Measurements from ENCODE around the gene TMEM219.

DNA sequence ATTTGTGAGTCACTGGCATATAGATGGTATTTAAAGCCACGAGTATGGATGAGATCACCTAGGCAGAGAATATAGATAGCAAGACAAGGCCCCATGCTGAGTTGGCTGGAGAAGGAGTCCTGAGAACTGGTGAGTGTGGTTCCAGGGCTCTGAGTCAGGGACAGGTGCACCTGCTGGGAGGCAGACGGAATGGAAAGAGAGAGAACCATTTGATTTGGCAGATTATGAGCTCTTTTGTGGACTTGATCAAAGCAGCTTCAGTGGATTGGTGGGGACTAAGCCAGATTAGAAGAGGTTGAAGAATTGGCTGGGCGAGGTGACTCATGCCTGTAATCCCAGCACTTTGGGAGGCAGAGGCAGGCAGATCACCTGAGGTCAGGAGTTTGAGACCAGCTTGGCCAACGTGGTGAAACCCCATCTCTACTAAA, 56.9 kb downstream of the TMEM219 start:
- TF ChIP-seq, protein P1, sequence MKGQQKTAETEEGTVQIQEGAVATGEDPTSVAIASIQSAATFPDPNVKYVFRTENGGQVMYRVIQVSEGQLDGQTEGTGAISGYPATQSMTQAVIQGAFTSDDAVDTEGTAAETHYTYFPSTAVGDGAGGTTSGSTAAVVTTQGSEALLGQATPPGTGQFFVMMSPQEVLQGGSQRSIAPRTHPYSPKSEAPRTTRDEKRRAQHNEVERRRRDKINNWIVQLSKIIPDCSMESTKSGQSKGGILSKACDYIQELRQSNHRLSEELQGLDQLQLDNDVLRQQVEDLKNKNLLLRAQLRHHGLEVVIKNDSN (CRISPR knock-in tag; IDR thresholded peaks at IDR 0.05), result no peak
- TF ChIP-seq ZNF143 (CRISPR knock-in tag; IDR thresholded peaks at IDR 0.05) (no peak), RCOR1 (IDR thresholded peaks at IDR 0.05; ENCODE audit: borderline replicate concordance in 1 of 2, low read depth in 2 of 2, low read length in 2 of 2) (no peak), ZNF644 (tag; IDR thresholded peaks at IDR 0.05; ENCODE audit: low read depth) (no peak), ZFX (CRISPR knock-in tag; IDR thresholded peaks at IDR 0.05) (no peak), POLR2A (conservative IDR thresholded peaks at IDR 0.05) (no peak), JUND (IDR thresholded peaks at IDR 0.05; ENCODE audit: borderline replicate concordance, low read depth, low read length) (no peak), JUND (tag; IDR thresholded peaks at IDR 0.05; ENCODE audit: borderline replicate concordance, low read depth, low read length) (no peak), ELF4 (CRISPR knock-in tag; IDR thresholded peaks at IDR 0.05) (no peak)
- TF ChIP-seq, protein P2, sequence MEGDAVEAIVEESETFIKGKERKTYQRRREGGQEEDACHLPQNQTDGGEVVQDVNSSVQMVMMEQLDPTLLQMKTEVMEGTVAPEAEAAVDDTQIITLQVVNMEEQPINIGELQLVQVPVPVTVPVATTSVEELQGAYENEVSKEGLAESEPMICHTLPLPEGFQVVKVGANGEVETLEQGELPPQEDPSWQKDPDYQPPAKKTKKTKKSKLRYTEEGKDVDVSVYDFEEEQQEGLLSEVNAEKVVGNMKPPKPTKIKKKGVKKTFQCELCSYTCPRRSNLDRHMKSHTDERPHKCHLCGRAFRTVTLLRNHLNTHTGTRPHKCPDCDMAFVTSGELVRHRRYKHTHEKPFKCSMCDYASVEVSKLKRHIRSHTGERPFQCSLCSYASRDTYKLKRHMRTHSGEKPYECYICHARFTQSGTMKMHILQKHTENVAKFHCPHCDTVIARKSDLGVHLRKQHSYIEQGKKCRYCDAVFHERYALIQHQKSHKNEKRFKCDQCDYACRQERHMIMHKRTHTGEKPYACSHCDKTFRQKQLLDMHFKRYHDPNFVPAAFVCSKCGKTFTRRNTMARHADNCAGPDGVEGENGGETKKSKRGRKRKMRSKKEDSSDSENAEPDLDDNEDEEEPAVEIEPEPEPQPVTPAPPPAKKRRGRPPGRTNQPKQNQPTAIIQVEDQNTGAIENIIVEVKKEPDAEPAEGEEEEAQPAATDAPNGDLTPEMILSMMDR (IDR thresholded peaks at IDR 0.05 in 2 of 3, conservative IDR thresholded peaks at IDR 0.05 in 1 of 3; ENCODE audit: insufficient read depth in 2 of 3, low read depth in 1 of 3, low read length in 3 of 3), result no peak
